OCI-LY7 (cell line): ENCODE measurements around the gene RASSF5. TPM values are rescaled to one million over a fixed set of nuclear protein-coding genes. Genes with fewer than 3 reads are reported as not detected.

Experiments used
- BruUV-seq: library from RNA; stranded (reverse); fragments of 400-500 nt; replicated peaks from 2 replicates; lab custom pipeline; 2021; lab: Mats Ljungman, UMichigan
- CTCF ChIA-PET: fragments of 300-600 bp; sonication (Branson Sonifier 250); formaldehyde crosslinking; loops from one replicate; lab custom pipeline; 2022; ENCODE audit warnings: antibody characterized with exemption; ENCODE audit not compliant: unreplicated experiment; lab: Charles Lee
- POLR2A ChIA-PET: fragments of 300-600 bp; sonication (Branson Sonifier 250); formaldehyde crosslinking; loops from one replicate; lab custom pipeline; 2022; ENCODE audit warnings: antibody characterized with exemption; lab: Charles Lee
- DNase-seq: peaks from one replicate; pipeline ENCODE4 v3.0.0-alpha.2; 2015; ENCODE audit warnings: low spot score
- H2AFZ ChIP-seq: fragments of 200-600 bp; sonication (generic), shearing (Covaris generic); 2 replicates; pipeline ENCODE4 v1.6.1; 2014; ENCODE audit warnings: mild to moderate bottlenecking, antibody characterized with exemption, low read length, moderate library complexity
- H3K27ac ChIP-seq: fragments of 200-600 bp; sonication (generic); 2 replicates; pipeline ENCODE4 v1.5.1; 2014; ENCODE audit warnings: mixed run types, low read depth, mild to moderate bottlenecking, moderate library complexity, low read length, inconsistent platforms; ENCODE audit not compliant: poor library complexity, severe bottlenecking
- H3K36me3 ChIP-seq: fragments of 200-600 bp; sonication (generic); 2 replicates; pipeline ENCODE4 v1.6.1; 2014; ENCODE audit warnings: mild to moderate bottlenecking, antibody characterized with exemption, low read length, moderate library complexity, mixed read lengths; ENCODE audit not compliant: insufficient read depth
- H3K4me1 ChIP-seq: fragments of 200-600 bp; sonication (generic); 2 replicates; pipeline ENCODE4 v1.5.1; 2014; ENCODE audit warnings: mild to moderate bottlenecking, low read length; ENCODE audit not compliant: insufficient read depth, poor library complexity, severe bottlenecking
- H3K4me2 ChIP-seq: fragments of 200-600 bp; sonication (generic); 2 replicates; pipeline ENCODE4 v1.6.1; 2014; ENCODE audit warnings: mild to moderate bottlenecking, low read length
- H3K4me3 ChIP-seq: fragments of 200-600 bp; sonication (generic); 2 replicates; pipeline ENCODE4 v1.5.1; 2014; ENCODE audit warnings: mild to moderate bottlenecking, low read depth, low read length; ENCODE audit not compliant: poor library complexity, severe bottlenecking
- H3K79me2 ChIP-seq: fragments of 200-600 bp; sonication (generic); 2 replicates; pipeline ENCODE4 v1.6.1; 2016; ENCODE audit warnings: low read depth, mild to moderate bottlenecking, low read length, moderate library complexity, mixed read lengths; ENCODE audit not compliant: insufficient read depth
- H3K9me2 ChIP-seq: fragments of 200-600 bp; sonication (generic); 2 replicates; pipeline ENCODE4 v1.6.1; 2016; ENCODE audit warnings: mild to moderate bottlenecking, low read length, mixed read lengths; ENCODE audit not compliant: insufficient read depth
- H3K9me3 ChIP-seq: fragments of 200-600 bp; sonication (generic); 2 replicates; pipeline ENCODE4 v1.6.1; 2014; ENCODE audit warnings: mild to moderate bottlenecking, mixed run types, low read length, mixed read lengths
- H4K20me1 ChIP-seq: fragments of 200-600 bp; sonication (generic); 2 replicates; pipeline ENCODE4 v1.6.1; 2014; ENCODE audit warnings: mild to moderate bottlenecking, antibody characterized with exemption, low read length, moderate library complexity, mixed read lengths; ENCODE audit not compliant: insufficient read depth
- EZH2phosphoT487 ChIP-seq: fragments of 200-600 bp; sonication (generic); IDR thresholded peaks from 2 replicates; pipeline ENCODE4 v1.6.1; 2018; ENCODE audit warnings: low read depth, borderline replicate concordance, mild to moderate bottlenecking, mixed run types, antibody characterized with exemption, low read length, moderate library complexity, mixed read lengths
- intact Hi-C: fragments of 100-400 bp; cut with micrococcal nuclease; formaldehyde crosslinking; loops from one replicate; pipeline ENCODE4 v1.10.0; 2022; ENCODE audit not compliant: unreplicated experiment
- total RNA-seq, 2 experiments: library from RNA; depleted of rRNA in 1 of 2; stranded (reverse); fragments of >200 nt in 1 of 2; shearing (Covaris generic) in 1 of 2; gene quantifications; 2 replicates each; pipeline ENCODE4 v1.2.3, GENCODE V29; 2014 to 2022
- TF ChIP-seq, protein P1 (sequence below): fragments of 200-600 bp; sonication (generic); conservative IDR thresholded peaks from 2 replicates; pipeline ENCODE4 v1.5.1; 2014; ENCODE audit warnings: mild to moderate bottlenecking, antibody characterized with exemption, low read length, moderate library complexity, mixed read lengths

Gene RASSF5
- total RNA-seq, 2 experiments from 2014 or later = 19.8 to 25.7 TPM

DNA sequence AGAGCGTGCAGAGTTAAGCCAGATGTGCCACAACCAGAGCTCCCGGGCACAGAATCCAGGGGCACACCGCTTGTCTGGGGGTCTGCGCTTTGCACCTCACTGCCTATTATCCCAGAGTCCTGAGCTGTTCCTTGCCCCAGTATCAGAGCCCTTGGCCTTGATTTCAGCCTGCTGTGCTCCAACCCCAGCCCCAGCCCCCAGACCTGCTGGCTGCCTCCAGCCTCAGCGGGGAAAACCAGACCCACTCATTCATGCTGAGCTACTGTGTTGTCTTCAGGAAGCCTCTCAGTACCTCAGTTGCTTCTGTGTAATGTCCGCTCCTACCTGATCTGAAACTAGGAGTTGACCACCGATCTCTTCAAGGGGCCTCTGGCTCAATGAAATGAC, 35.9 kb upstream of the RASSF5 start:
- peak; percentile 51 for DNase-seq
- no peak for TF ChIP-seq EZH2phosphoT487
- TF ChIP-seq, protein P1, sequence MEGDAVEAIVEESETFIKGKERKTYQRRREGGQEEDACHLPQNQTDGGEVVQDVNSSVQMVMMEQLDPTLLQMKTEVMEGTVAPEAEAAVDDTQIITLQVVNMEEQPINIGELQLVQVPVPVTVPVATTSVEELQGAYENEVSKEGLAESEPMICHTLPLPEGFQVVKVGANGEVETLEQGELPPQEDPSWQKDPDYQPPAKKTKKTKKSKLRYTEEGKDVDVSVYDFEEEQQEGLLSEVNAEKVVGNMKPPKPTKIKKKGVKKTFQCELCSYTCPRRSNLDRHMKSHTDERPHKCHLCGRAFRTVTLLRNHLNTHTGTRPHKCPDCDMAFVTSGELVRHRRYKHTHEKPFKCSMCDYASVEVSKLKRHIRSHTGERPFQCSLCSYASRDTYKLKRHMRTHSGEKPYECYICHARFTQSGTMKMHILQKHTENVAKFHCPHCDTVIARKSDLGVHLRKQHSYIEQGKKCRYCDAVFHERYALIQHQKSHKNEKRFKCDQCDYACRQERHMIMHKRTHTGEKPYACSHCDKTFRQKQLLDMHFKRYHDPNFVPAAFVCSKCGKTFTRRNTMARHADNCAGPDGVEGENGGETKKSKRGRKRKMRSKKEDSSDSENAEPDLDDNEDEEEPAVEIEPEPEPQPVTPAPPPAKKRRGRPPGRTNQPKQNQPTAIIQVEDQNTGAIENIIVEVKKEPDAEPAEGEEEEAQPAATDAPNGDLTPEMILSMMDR = no peak
- POLR2A ChIA-PET = interaction anchor here (0.6 to 1.6 kb wide), 7 partner anchors 23 to 186 kb away, joined by 3 to 5 read pairs (median 4); no protein-coding TSS in a partner anchor
- Histone ChIP-seq H3K79me2 (peaks cover 8% of the 10 kb centered on the region; the same call in 1 of the 2 replicates), H4K20me1 (no peaks in the 10 kb centered on the region), H3K36me3 (peaks cover 33% of the 10 kb centered on the region), H2AFZ (no peak overlapping the region), H3K9me2 (no peaks in the 10 kb centered on the region), H3K4me2 (peak overlapping the region; percentile 89), H3K27ac (peak overlapping the region; percentile 68), H3K9me3 (no peaks in the 10 kb centered on the region), H3K4me1 (peaks cover 57% of the 10 kb centered on the region), H3K4me3 (peak overlapping the region; percentile 82)
- CTCF ChIA-PET = interaction anchor here (1.2 to 2.2 kb wide), 4 partner anchors 8 to 141 kb away, joined by 4 to 14 read pairs (median 6); partner anchors contain the start of gene EIF2D
- BruUV-seq = no TSS peak
- intact Hi-C loops = loop anchor here (5.0 to 10.0 kb wide), 2 partner anchors 417 to 804 kb away; partner anchors contain the start of gene RHEX

DNA sequence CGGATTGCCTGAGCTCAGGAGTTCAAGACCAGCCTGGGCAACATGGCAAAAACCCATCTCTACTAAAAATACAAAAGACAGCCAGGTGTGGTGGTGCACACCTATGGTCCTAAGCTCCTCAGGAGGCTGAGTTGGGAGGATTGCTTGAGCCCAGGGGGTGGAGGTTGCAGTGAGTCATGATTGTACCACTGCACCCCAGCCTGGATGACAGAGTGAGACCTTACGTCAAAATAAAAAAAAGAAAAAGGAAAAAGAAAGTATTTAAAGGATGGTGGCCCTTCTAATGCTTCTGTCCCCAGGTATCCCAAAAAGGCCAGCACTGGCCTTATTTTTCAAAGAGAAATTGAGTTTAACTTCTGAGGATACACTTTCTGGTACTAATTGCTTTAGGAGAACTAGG, 35.3 kb upstream of the RASSF5 start:
- peaks cover 8% of the 10 kb centered on the region; the same call in 1 of the 2 replicates for H3K79me2 ChIP-seq
- BruUV-seq = no TSS peak
- no peaks in the 10 kb centered on the region for H4K20me1 ChIP-seq
- intact Hi-C loops = loop anchor here (5.0 to 10.0 kb wide), 2 partner anchors 417 to 805 kb away; partner anchors contain the start of gene RHEX
- H3K4me3 ChIP-seq = peak overlapping the region; percentile 82
- H3K4me1 ChIP-seq = peaks cover 52% of the 10 kb centered on the region
- H3K27ac ChIP-seq = peak overlapping the region; percentile 68
- H3K36me3 ChIP-seq = peaks cover 40% of the 10 kb centered on the region
- no peaks in the 10 kb centered on the region for H3K9me2 ChIP-seq
- ChIA-PET POLR2A (interaction anchor here (0.6 to 1.4 kb wide), 5 partner anchors 24 to 293 kb away, joined by 3 to 4 read pairs (median 3); no protein-coding TSS in a partner anchor), CTCF (interaction anchor here (1.2 to 1.9 kb wide), 3 partner anchors 10 to 141 kb away, joined by 4 to 6 read pairs (median 5); partner anchors contain the start of gene EIF2D)
- peak overlapping the region; percentile 89 for H3K4me2 ChIP-seq
- no peak for DNase-seq
- TF ChIP-seq, protein P1 = no peak
- no peak for TF ChIP-seq EZH2phosphoT487
- no peak overlapping the region for H2AFZ ChIP-seq
- no peaks in the 10 kb centered on the region for H3K9me3 ChIP-seq

DNA sequence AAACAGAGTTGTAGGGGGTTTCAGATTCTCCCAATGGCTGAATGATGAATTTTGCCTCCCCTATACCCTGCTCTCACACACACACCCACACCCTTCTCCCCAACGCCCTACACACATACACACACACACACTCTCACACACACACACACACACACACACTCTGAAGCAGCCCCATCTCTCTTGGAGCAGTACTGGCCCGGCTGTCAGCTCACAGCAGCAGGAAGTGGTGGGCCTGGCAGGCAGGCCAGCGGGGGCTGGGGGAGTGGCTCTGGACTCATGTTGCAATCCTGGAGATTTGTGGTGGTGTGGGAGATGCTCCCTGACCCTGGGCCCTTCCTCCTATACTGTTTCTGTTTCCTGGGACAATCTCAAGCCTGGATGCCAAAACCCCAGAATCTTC, 34.9 kb upstream of the RASSF5 start:
- ChIA-PET CTCF (no interaction called here), POLR2A (interaction anchor here (0.7 to 1.0 kb wide), 2 partner anchors 108 to 293 kb away, joined by 3 read pairs; no protein-coding TSS in a partner anchor)
- no peaks in the 10 kb centered on the region for H3K9me2 ChIP-seq
- no peak overlapping the region for H3K27ac ChIP-seq
- peak overlapping the region; percentile 82 for H3K4me3 ChIP-seq
- H4K20me1 ChIP-seq = no peaks in the 10 kb centered on the region
- peaks cover 8% of the 10 kb centered on the region; the same call in 1 of the 2 replicates for H3K79me2 ChIP-seq
- H3K9me3 ChIP-seq = no peaks in the 10 kb centered on the region
- TF ChIP-seq, protein P1 = no peak
- no peak for TF ChIP-seq EZH2phosphoT487
- peaks cover 48% of the 10 kb centered on the region for H3K4me1 ChIP-seq
- H2AFZ ChIP-seq = no peak overlapping the region
- no TSS peak for BruUV-seq
- intact Hi-C loops = loop anchor here (5.0 to 10.0 kb wide), 2 partner anchors 418 to 805 kb away; partner anchors contain the start of gene RHEX
- DNase-seq = peak; percentile 40
- peaks cover 44% of the 10 kb centered on the region for H3K36me3 ChIP-seq
- H3K4me2 ChIP-seq = peak overlapping the region; percentile 89
